Measurements from ENCODE around the gene KCNN1. TPM values are rescaled to one million over a fixed set of nuclear protein-coding genes. Genes with fewer than 3 reads are reported as not detected.

KCNN1 gene
- total RNA-seq, 1 donor from 2014 or later: 1.8 TPM

DNA sequence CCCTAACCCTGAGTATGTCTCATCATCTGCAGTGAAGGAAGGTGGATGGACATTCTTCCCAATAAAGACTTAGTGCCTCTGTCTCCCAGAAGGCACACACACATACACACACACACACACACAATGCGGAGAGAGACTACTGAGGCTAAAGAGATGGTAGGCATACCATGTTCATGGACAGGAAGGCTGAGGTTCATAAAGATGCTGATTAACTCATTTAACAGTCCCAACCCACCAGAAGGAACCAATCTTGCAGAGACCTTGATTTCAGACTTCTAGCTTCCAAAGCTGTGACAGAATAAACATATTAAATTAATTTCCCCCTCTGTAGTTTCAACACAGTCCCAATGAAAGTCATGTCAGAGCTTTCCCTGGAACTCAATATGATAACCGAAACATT lies 74.1 kb downstream of the KCNN1 start:
- H3K27me3 Mint-ChIP-seq (ENCODE audit: insufficient read depth, low read depth): peaks cover 27% of the 10 kb centered on the region
- H3K4me1 Mint-ChIP-seq: no peaks in the 10 kb centered on the region
- Histone ChIP-seq H3K4me3 (no peak overlapping the region), H3K27me3 (no peaks in the 10 kb centered on the region), H3F3A (ENCODE audit: low read depth) (no peaks in the 10 kb centered on the region), H3K4me2 (no peak overlapping the region), H3K36me3 (no peaks in the 10 kb centered on the region), H3K4me1 (no peaks in the 10 kb centered on the region), H3K9ac (no peak overlapping the region), H2AFZ (replicated peaks) (no peak overlapping the region), H3K27ac (no peak overlapping the region), H3K9me3 (ENCODE audit: low read depth) (no peaks in the 10 kb centered on the region), H3K79me2 (ENCODE audit: low read depth) (no peaks in the 10 kb centered on the region), H4K20me1 (ENCODE audit: low read depth) (no peaks in the 10 kb centered on the region)
- H3K36me3 Mint-ChIP-seq: no peaks in the 10 kb centered on the region
- no peak overlapping the region for H3K4me3 Mint-ChIP-seq
- TF ChIP-seq EZH2phosphoT487 (IDR thresholded peaks at IDR 0.05): no peak
- TF ChIP-seq EZH2 (IDR thresholded peaks at IDR 0.05): no peak
- TF ChIP-seq CTCF (IDR thresholded peaks at IDR 0.05): no peak
- no peak for DNase-seq (ENCODE audit: low spot score)
- no peak overlapping the region for H3K27ac Mint-ChIP-seq
- no peaks in the 10 kb centered on the region for H3K9me3 Mint-ChIP-seq

- TF ChIP-seq EZH2 (IDR thresholded peaks at IDR 0.05): no peak
- TF ChIP-seq CTCF (IDR thresholded peaks at IDR 0.05): no peak
- TF ChIP-seq EZH2phosphoT487 (IDR thresholded peaks at IDR 0.05): no peak
- H3K36me3 Mint-ChIP-seq: no peaks in the 10 kb centered on the region
- no peaks in the 10 kb centered on the region for H3K36me3 ChIP-seq
- H3K27ac ChIP-seq: no peak overlapping the region
- H3K9me3 Mint-ChIP-seq: no peaks in the 10 kb centered on the region
- H3K9ac ChIP-seq: no peak overlapping the region
- H3K27ac Mint-ChIP-seq: no peak overlapping the region
- H3K9me3 ChIP-seq (ENCODE audit: low read depth): no peaks in the 10 kb centered on the region
- H2AFZ ChIP-seq (replicated peaks): no peak overlapping the region
- no peak overlapping the region for H3K4me3 Mint-ChIP-seq
- no peaks in the 10 kb centered on the region for H3K4me1 Mint-ChIP-seq
- H3K4me2 ChIP-seq: no peak overlapping the region
- no peaks in the 10 kb centered on the region for H3K4me1 ChIP-seq
- no peaks in the 10 kb centered on the region for H3K79me2 ChIP-seq (ENCODE audit: low read depth)
- H4K20me1 ChIP-seq (ENCODE audit: low read depth): no peaks in the 10 kb centered on the region
- no peak overlapping the region for H3K4me3 ChIP-seq
- no peak for DNase-seq (ENCODE audit: low spot score)
- no peaks in the 10 kb centered on the region for H3K27me3 ChIP-seq
- no peaks in the 10 kb centered on the region for H3F3A ChIP-seq (ENCODE audit: low read depth)
- peaks cover 26% of the 10 kb centered on the region for H3K27me3 Mint-ChIP-seq (ENCODE audit: insufficient read depth, low read depth)
Observed at GRCh38 chr19:18043676-18044075, 76.8 kb downstream of the KCNN1 start.

- H3K9me3 ChIP-seq (ENCODE audit: low read depth): no peaks in the 10 kb centered on the region
- H3K36me3 Mint-ChIP-seq: no peaks in the 10 kb centered on the region
- no peak overlapping the region for H3K27ac ChIP-seq
- peaks cover 24% of the 10 kb centered on the region for H3K27me3 Mint-ChIP-seq (ENCODE audit: insufficient read depth, low read depth)
- H3K4me1 ChIP-seq: no peaks in the 10 kb centered on the region
- no peaks in the 10 kb centered on the region for H3K9me3 Mint-ChIP-seq
- no peaks in the 10 kb centered on the region for H4K20me1 ChIP-seq (ENCODE audit: low read depth)
- TF ChIP-seq CTCF (IDR thresholded peaks at IDR 0.05): no peak
- TF ChIP-seq EZH2 (IDR thresholded peaks at IDR 0.05): no peak
- no peak for TF ChIP-seq EZH2phosphoT487 (IDR thresholded peaks at IDR 0.05)
- H3K27me3 ChIP-seq: no peaks in the 10 kb centered on the region
- H3K4me1 Mint-ChIP-seq: no peaks in the 10 kb centered on the region
- H3K27ac Mint-ChIP-seq: no peak overlapping the region
- no peak overlapping the region for H3K4me3 ChIP-seq
- H3F3A ChIP-seq (ENCODE audit: low read depth): no peaks in the 10 kb centered on the region
- no peak overlapping the region for H3K4me2 ChIP-seq
- no peaks in the 10 kb centered on the region for H3K79me2 ChIP-seq (ENCODE audit: low read depth)
- peak overlapping the region; percentile 26 for H2AFZ ChIP-seq (replicated peaks)
- peak; percentile 28 for DNase-seq (ENCODE audit: low spot score)
- H3K36me3 ChIP-seq: no peaks in the 10 kb centered on the region
- H3K4me3 Mint-ChIP-seq: no peak overlapping the region
- H3K9ac ChIP-seq: no peak overlapping the region
Observed at GRCh38 chr19:18044825-18045304, 78.0 kb downstream of the KCNN1 start.
